HG02759 (cell line): ENCODE data around the gene HOXD9.

Experiments used
- ATAC-seq: cut with Tn5 transposase; IDR thresholded peaks from one replicate; pipeline ENCODE4 v1.9.1; 2021; ENCODE audit warnings: mild to moderate bottlenecking, moderate library complexity; ENCODE audit not compliant: unreplicated experiment

Gene HOXD9

GRCh38 chr2:176137252-176137580, 14.7 kb downstream of the HOXD9 start:
- ATAC-seq: no peak

- no peak for ATAC-seq
Measured at GRCh38 chr2:176137906-176138305, 15.4 kb downstream of the HOXD9 start.

GRCh38 chr2:176138526-176138922, 16.0 kb downstream of the HOXD9 start:
- ATAC-seq: no peak

- no peak for ATAC-seq
Measured at GRCh38 chr2:176138923-176139660, 16.6 kb downstream of the HOXD9 start.

- no peak for ATAC-seq
Measured at GRCh38 chr2:176139661-176140512, 17.4 kb downstream of the HOXD9 start.

- ATAC-seq: peak; percentile 97
Measured at GRCh38 chr2:176140513-176141317, 18.2 kb downstream of the HOXD9 start.

GRCh38 chr2:176142281-176142680, 19.8 kb downstream of the HOXD9 start:
- ATAC-seq: no peak

GRCh38 chr2:176145085-176145969, 22.8 kb downstream of the HOXD9 start:
- ATAC-seq: no peak

GRCh38 chr2:176146101-176146500, 23.6 kb downstream of the HOXD9 start:
- no peak for ATAC-seq

GRCh38 chr2:176146645-176147044, 24.1 kb downstream of the HOXD9 start:
- ATAC-seq: no peak

- no peak for ATAC-seq
Measured at GRCh38 chr2:176147210-176147799, 24.8 kb downstream of the HOXD9 start.

- ATAC-seq: no peak
Measured at GRCh38 chr2:176147800-176148496, 25.4 kb downstream of the HOXD9 start.

GRCh38 chr2:176148751-176149421, 26.4 kb downstream of the HOXD9 start:
- ATAC-seq: no peak

GRCh38 chr2:176149481-176149938, 27.0 kb downstream of the HOXD9 start:
- no peak for ATAC-seq

- ATAC-seq: no peak
Measured at GRCh38 chr2:176149939-176150583, 27.5 kb downstream of the HOXD9 start.

- no peak for ATAC-seq
Measured at GRCh38 chr2:176150584-176151441, 28.3 kb downstream of the HOXD9 start.
